GM23338 (cell line): ENCODE results near the gene HNRNPM. TPM values are rescaled to one million over a fixed set of nuclear protein-coding genes. Genes with fewer than 3 reads are reported as not detected.

Experiments used
- ATAC-seq: fragments of 200-7000 bp; cut with Tn5 transposase; 3 replicates; pipeline ENCODE4 v1.9.1; 2020
- DNase-seq: peaks from one replicate; pipeline ENCODE4 v3.0.0-alpha.2; 2015; ENCODE audit warnings: low spot score
- H2AFZ ChIP-seq: fragments of 200-600 bp; sonication (generic); 2 replicates; pipeline ENCODE4 v1.8.0; 2016; ENCODE audit warnings: antibody characterized with exemption, mild to moderate bottlenecking, moderate library complexity
- H3F3A ChIP-seq: fragments of 200-600 bp; sonication (generic); replicated peaks from 2 replicates; pipeline ENCODE4 v1.8.0; 2017; ENCODE audit warnings: antibody characterized with exemption, mixed run types, low read depth
- H3K27ac ChIP-seq: fragments of 200-600 bp; sonication (generic); 2 replicates; pipeline ENCODE4 v1.6.1; 2016; ENCODE audit warnings: low read depth
- H3K27me3 ChIP-seq: fragments of 200-600 bp; sonication (generic); 2 replicates; pipeline ENCODE4 v1.8.0; 2016; ENCODE audit warnings: mild to moderate bottlenecking, mixed run types, moderate library complexity; ENCODE audit not compliant: insufficient read depth
- H3K36me3 ChIP-seq: fragments of 200-600 bp; sonication (generic); 2 replicates; pipeline ENCODE4 v1.8.0; 2016; ENCODE audit warnings: mild to moderate bottlenecking; ENCODE audit not compliant: insufficient read depth
- H3K4me1 ChIP-seq: fragments of 200-600 bp; sonication (generic); 2 replicates; pipeline ENCODE4 v1.8.0; 2016; ENCODE audit warnings: mild to moderate bottlenecking, moderate library complexity; ENCODE audit not compliant: insufficient read depth
- H3K4me2 ChIP-seq: fragments of 200-600 bp; sonication (generic); 2 replicates; pipeline ENCODE4 v1.7.1; 2017; ENCODE audit warnings: mixed run types
- H3K4me3 ChIP-seq: fragments of 200-600 bp; sonication (generic); 2 replicates; pipeline ENCODE4 v1.6.1; 2016; ENCODE audit warnings: mixed run types
- H3K79me2 ChIP-seq: fragments of 200-600 bp; sonication (generic); replicated peaks from 2 replicates; pipeline ENCODE4 v1.8.0; 2017; ENCODE audit warnings: mild to moderate bottlenecking; ENCODE audit not compliant: insufficient read depth
- H3K9me2 ChIP-seq: fragments of 200-600 bp; sonication (generic); 2 replicates; pipeline ENCODE4 v1.8.0; 2017; ENCODE audit not compliant: insufficient read depth
- H4K20me1 ChIP-seq: fragments of 200-600 bp; sonication (generic); replicated peaks from 2 replicates; pipeline ENCODE4 v1.8.0; 2017; ENCODE audit warnings: mild to moderate bottlenecking; ENCODE audit not compliant: insufficient read depth
- H3K27ac Mint-ChIP-seq: 2 replicates; pipeline ENCODE4 v1.8.0; 2020; ENCODE audit warnings: inconsistent platforms, mild to moderate bottlenecking, moderate library complexity, mixed read lengths
- H3K27me3 Mint-ChIP-seq: 3 replicates; pipeline ENCODE4 v1.8.0; 2022; ENCODE audit warnings: low read depth, mild to moderate bottlenecking, moderate library complexity, mixed read lengths, inconsistent platforms; ENCODE audit not compliant: insufficient read depth, poor library complexity
- H3K36me3 Mint-ChIP-seq: 3 replicates; pipeline ENCODE4 v1.8.0; 2021; ENCODE audit warnings: low read depth, mild to moderate bottlenecking, inconsistent platforms, moderate library complexity, mixed read lengths
- H3K4me1 Mint-ChIP-seq: 3 replicates; pipeline ENCODE4 v1.8.0; 2020; ENCODE audit warnings: mild to moderate bottlenecking, inconsistent platforms, mixed read lengths
- H3K4me3 Mint-ChIP-seq: 3 replicates; pipeline ENCODE4 v1.8.0; 2021; ENCODE audit warnings: moderate library complexity, mild to moderate bottlenecking, inconsistent platforms, mixed read lengths
- H3K9me3 Mint-ChIP-seq: 3 replicates; pipeline ENCODE4 v1.8.0; 2020; ENCODE audit warnings: moderate library complexity, mild to moderate bottlenecking, inconsistent platforms, mixed read lengths
- CREB1 ChIP-seq: fragments of 250-450 bp; sonication (Bioruptor Pico); IDR thresholded peaks from 2 replicates; pipeline ENCODE4 v1.5.0; 2020; ENCODE audit warnings: low read depth, mild to moderate bottlenecking, moderate library complexity
- CTCF ChIP-seq, 2 experiments: fragments of 200-600 bp in 1 of 2; sonication (generic) in 1 of 2; conservative IDR thresholded peaks; 2 replicates each; pipeline versions ENCODE4 v1.5.1 to v1.6.1; 2016 to 2017; ENCODE audit warnings: antibody characterized with exemption in 2 of 2, low read depth in 2 of 2, mild to moderate bottlenecking in 2 of 2, moderate library complexity in 1 of 2
- ETS1 ChIP-seq: IDR thresholded peaks from 2 replicates; pipeline ENCODE4 v1.6.1; 2016; ENCODE audit warnings: antibody characterized with exemption
- EZH2 ChIP-seq: fragments of 200-600 bp; sonication (generic); IDR thresholded peaks from one replicate; pipeline ENCODE4 v1.8.0; 2017; ENCODE audit warnings: antibody characterized with exemption, mild to moderate bottlenecking, low read depth; ENCODE audit not compliant: unreplicated experiment
- EZH2phosphoT487 ChIP-seq: fragments of 200-600 bp; sonication (generic); IDR thresholded peaks from one replicate; pipeline ENCODE4 v1.8.1; 2018; ENCODE audit warnings: antibody characterized with exemption; ENCODE audit not compliant: unreplicated experiment
- JUNB ChIP-seq: IDR thresholded peaks from one replicate; pipeline ENCODE4 v1.6.1; 2016; ENCODE audit warnings: antibody characterized with exemption; ENCODE audit not compliant: unreplicated experiment
- NANOG ChIP-seq: IDR thresholded peaks from 2 replicates; pipeline ENCODE4 v1.6.1; 2016; ENCODE audit warnings: antibody characterized with exemption, borderline replicate concordance
- POLR2AphosphoS5 ChIP-seq: IDR thresholded peaks from 2 replicates; pipeline ENCODE4 v1.6.1; 2016; ENCODE audit warnings: antibody characterized with exemption, low read depth
- STAT1 ChIP-seq: IDR thresholded peaks from one replicate; pipeline ENCODE4 v1.6.1; 2016; ENCODE audit warnings: antibody characterized with exemption; ENCODE audit not compliant: unreplicated experiment
- ZNF114 ChIP-seq: fragments of 250-450 bp; sonication (Bioruptor Pico); IDR thresholded peaks from 2 replicates; pipeline ENCODE4 v1.5.0; 2020; ENCODE audit warnings: mild to moderate bottlenecking, moderate library complexity
- ZNF331 ChIP-seq: fragments of 250-450 bp; sonication (Bioruptor Pico); IDR thresholded peaks from 2 replicates; pipeline ENCODE4 v1.5.0; 2020; ENCODE audit warnings: low read depth, mild to moderate bottlenecking, moderate library complexity
- polyA plus RNA-seq: library from polyadenylated mRNA; unstranded; fragments of >200 nt; fragmentation: Nextera tagmentation; extraction: Ambion mirVana; gene quantifications from 2 replicates; pipeline ENCODE4 v1.2.1, GENCODE V29; 2016
- total RNA-seq: library from RNA; depleted of rRNA; stranded (reverse); fragments of >200 nt; shearing (Covaris generic); gene quantifications from 2 replicates; pipeline ENCODE4 v1.2.3, GENCODE V29; 2014
- TF ChIP-seq, protein P1 (sequence below): IDR thresholded peaks from one replicate; pipeline ENCODE4 v1.6.1; 2018; ENCODE audit warnings: antibody characterized with exemption; ENCODE audit not compliant: unreplicated experiment

The HNRNPM gene
- total and polyA plus RNA-seq, 2 experiments from 2014 or later, result 291 to 389 TPM

GRCh38 chr19:8490395-8490760 is 45.6 kb downstream of the HNRNPM start:
- Histone ChIP-seq H3K9me2 (no peaks in the 10 kb centered on the region), H3K27me3 (no peaks in the 10 kb centered on the region), H3K4me1 (no peaks in the 10 kb centered on the region), H3F3A (peaks cover 45% of the 10 kb centered on the region), H4K20me1 (peaks cover 12% of the 10 kb centered on the region; the same call in 1 of the 2 replicates), H3K79me2 (peaks cover under 1% of the 10 kb centered on the region; the same call in 1 of the 2 replicates), H3K4me3 (no peak overlapping the region), H3K4me2 (no peak overlapping the region), H3K36me3 (peaks cover 15% of the 10 kb centered on the region), H3K27ac (peak overlapping the region; percentile 88), H2AFZ (no peak overlapping the region)
- ATAC-seq, result no peak; the same call in none of the 3 replicates
- no peaks in the 10 kb centered on the region; the same call in 2 of the 3 replicates for H3K9me3 Mint-ChIP-seq
- H3K4me1 Mint-ChIP-seq, result peaks cover 22% of the 10 kb centered on the region
- peak; percentile 7; the same call in 1 of the 2 replicates for TF ChIP-seq POLR2AphosphoS5
- TF ChIP-seq ZNF331 (CRISPR knock-in tag), result no peak
- H3K27me3 Mint-ChIP-seq, result peaks cover 23% of the 10 kb centered on the region
- H3K36me3 Mint-ChIP-seq, result peaks cover 47% of the 10 kb centered on the region
- no peak overlapping the region for H3K4me3 Mint-ChIP-seq
- peak overlapping the region; percentile 77; the same call in 1 of the 2 replicates for H3K27ac Mint-ChIP-seq
- DNase-seq, result peak; percentile 36

DNA sequence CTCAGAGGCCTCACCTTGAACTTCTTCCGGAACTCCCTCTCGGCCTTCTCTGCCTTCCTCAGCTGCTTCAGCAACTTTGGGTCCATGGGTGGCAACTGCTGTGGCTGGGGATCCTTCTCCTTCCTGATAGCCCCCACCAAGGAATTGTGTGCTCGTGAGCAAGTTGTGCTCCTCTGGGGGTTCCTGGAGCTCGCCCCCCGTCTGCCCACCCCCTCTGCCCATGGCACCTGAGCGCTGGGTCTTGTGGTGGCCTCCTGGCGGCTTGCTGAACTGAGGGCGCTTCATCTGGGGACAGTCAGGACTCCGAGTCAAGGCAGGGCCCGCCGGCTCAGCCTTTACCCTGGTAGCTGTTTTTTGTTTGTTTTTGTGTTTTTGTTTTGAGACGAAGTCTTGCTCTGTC is 46.1 kb downstream of the HNRNPM start:
- Mint-ChIP-seq H3K27ac (peak overlapping the region; percentile 72; the same call in 1 of the 2 replicates), H3K4me3 (no peak overlapping the region; the same call in 2 of the 3 replicates), H3K27me3 (peaks cover 20% of the 10 kb centered on the region), H3K9me3 (no peaks in the 10 kb centered on the region; the same call in 2 of the 3 replicates), H3K36me3 (peaks cover 42% of the 10 kb centered on the region), H3K4me1 (peaks cover 22% of the 10 kb centered on the region)
- H3K36me3 ChIP-seq, result peaks cover 13% of the 10 kb centered on the region
- no peak for DNase-seq
- H3K27ac ChIP-seq, result peak overlapping the region; percentile 88; the same call in 1 of the 2 replicates
- H4K20me1 ChIP-seq, result peaks cover 12% of the 10 kb centered on the region; the same call in 1 of the 2 replicates
- no peak overlapping the region for H3K4me2 ChIP-seq
- H3K79me2 ChIP-seq, result no peaks in the 10 kb centered on the region
- H3K27me3 ChIP-seq, result no peaks in the 10 kb centered on the region
- H3K4me1 ChIP-seq, result no peaks in the 10 kb centered on the region
- no peak overlapping the region for H2AFZ ChIP-seq
- no peak overlapping the region for H3K4me3 ChIP-seq
- TF ChIP-seq, protein P1, sequence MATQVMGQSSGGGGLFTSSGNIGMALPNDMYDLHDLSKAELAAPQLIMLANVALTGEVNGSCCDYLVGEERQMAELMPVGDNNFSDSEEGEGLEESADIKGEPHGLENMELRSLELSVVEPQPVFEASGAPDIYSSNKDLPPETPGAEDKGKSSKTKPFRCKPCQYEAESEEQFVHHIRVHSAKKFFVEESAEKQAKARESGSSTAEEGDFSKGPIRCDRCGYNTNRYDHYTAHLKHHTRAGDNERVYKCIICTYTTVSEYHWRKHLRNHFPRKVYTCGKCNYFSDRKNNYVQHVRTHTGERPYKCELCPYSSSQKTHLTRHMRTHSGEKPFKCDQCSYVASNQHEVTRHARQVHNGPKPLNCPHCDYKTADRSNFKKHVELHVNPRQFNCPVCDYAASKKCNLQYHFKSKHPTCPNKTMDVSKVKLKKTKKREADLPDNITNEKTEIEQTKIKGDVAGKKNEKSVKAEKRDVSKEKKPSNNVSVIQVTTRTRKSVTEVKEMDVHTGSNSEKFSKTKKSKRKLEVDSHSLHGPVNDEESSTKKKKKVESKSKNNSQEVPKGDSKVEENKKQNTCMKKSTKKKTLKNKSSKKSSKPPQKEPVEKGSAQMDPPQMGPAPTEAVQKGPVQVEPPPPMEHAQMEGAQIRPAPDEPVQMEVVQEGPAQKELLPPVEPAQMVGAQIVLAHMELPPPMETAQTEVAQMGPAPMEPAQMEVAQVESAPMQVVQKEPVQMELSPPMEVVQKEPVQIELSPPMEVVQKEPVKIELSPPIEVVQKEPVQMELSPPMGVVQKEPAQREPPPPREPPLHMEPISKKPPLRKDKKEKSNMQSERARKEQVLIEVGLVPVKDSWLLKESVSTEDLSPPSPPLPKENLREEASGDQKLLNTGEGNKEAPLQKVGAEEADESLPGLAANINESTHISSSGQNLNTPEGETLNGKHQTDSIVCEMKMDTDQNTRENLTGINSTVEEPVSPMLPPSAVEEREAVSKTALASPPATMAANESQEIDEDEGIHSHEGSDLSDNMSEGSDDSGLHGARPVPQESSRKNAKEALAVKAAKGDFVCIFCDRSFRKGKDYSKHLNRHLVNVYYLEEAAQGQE, result no peak
- TF ChIP-seq ETS1, result no peak
- TF ChIP-seq NANOG, result no peak
- TF ChIP-seq JUNB, result no peak
- TF ChIP-seq CTCF (conservative IDR thresholded peaks at IDR 0.05; ENCODE audit: low read depth in 2 of 2), result no peak
- TF ChIP-seq EZH2, result no peak
- TF ChIP-seq EZH2phosphoT487, result no peak
- TF ChIP-seq CREB1, result no peak
- no peak for TF ChIP-seq ZNF331 (CRISPR knock-in tag)
- no peak for TF ChIP-seq STAT1
- TF ChIP-seq ZNF114 (CRISPR knock-in tag), result no peak
- no peak; the same call in 2 of the 3 replicates for ATAC-seq
- H3K9me2 ChIP-seq, result no peaks in the 10 kb centered on the region
- peaks cover 44% of the 10 kb centered on the region for H3F3A ChIP-seq
